ENCODE results near the gene FLYWCH1.

Gene FLYWCH1

GRCh38 chr16:2883458-2883908 lies 28.2 kb upstream of the FLYWCH1 start:
- no peak for TF ChIP-seq CTCF (IDR thresholded peaks at IDR 0.05; ENCODE audit: borderline replicate concordance, control extremely low read depth, extremely low read depth, insufficient read depth, missing control alignments)
- in situ Hi-C loops (cut with MboI; ENCODE audit: low sequenced_read_pairs, unreplicated experiment), result no loop called here
- DNase-seq (ENCODE audit: low spot score), result peak; percentile 40

- no peak for TF ChIP-seq CTCF (IDR thresholded peaks at IDR 0.05; ENCODE audit: borderline replicate concordance, control extremely low read depth, extremely low read depth, insufficient read depth, missing control alignments)
- in situ Hi-C loops (cut with MboI; ENCODE audit: low sequenced_read_pairs, unreplicated experiment), result no loop called here
- no peak for DNase-seq (ENCODE audit: low spot score)
Measured at GRCh38 chr16:2884041-2884451, 27.7 kb upstream of the FLYWCH1 start.

- no peak for TF ChIP-seq CTCF (IDR thresholded peaks at IDR 0.05; ENCODE audit: borderline replicate concordance, control extremely low read depth, extremely low read depth, insufficient read depth, missing control alignments)
- DNase-seq (ENCODE audit: low spot score), result no peak
- in situ Hi-C loops (cut with MboI; ENCODE audit: low sequenced_read_pairs, unreplicated experiment), result no loop called here
Measured at GRCh38 chr16:2894231-2894630, 17.5 kb upstream of the FLYWCH1 start.

GRCh38 chr16:2895813-2896212 lies 15.9 kb upstream of the FLYWCH1 start:
- TF ChIP-seq CTCF (IDR thresholded peaks at IDR 0.05; ENCODE audit: borderline replicate concordance, control extremely low read depth, extremely low read depth, insufficient read depth, missing control alignments), result no peak
- no peak for DNase-seq (ENCODE audit: low spot score)
- in situ Hi-C loops (cut with MboI; ENCODE audit: low sequenced_read_pairs, unreplicated experiment), result no loop called here

- in situ Hi-C loops (cut with MboI; ENCODE audit: low sequenced_read_pairs, unreplicated experiment), result no loop called here
- DNase-seq (ENCODE audit: low spot score), result no peak
- no peak for TF ChIP-seq CTCF (IDR thresholded peaks at IDR 0.05; ENCODE audit: borderline replicate concordance, control extremely low read depth, extremely low read depth, insufficient read depth, missing control alignments)
Measured at GRCh38 chr16:2896480-2897010, 15.2 kb upstream of the FLYWCH1 start.

GRCh38 chr16:2897110-2897509 lies 14.6 kb upstream of the FLYWCH1 start:
- DNase-seq (ENCODE audit: low spot score), result peak; percentile 75
- TF ChIP-seq CTCF (IDR thresholded peaks at IDR 0.05; ENCODE audit: borderline replicate concordance, control extremely low read depth, extremely low read depth, insufficient read depth, missing control alignments), result no peak
- in situ Hi-C loops (cut with MboI; ENCODE audit: low sequenced_read_pairs, unreplicated experiment), result no loop called here
